ENCODE results near the gene MAP2K1. TPM values are rescaled to one million over a fixed set of nuclear protein-coding genes. Genes with fewer than 3 reads are reported as not detected.
"Not testable (repeated sequence)": the region's sequence is repeated elsewhere in the genome, so short reads cannot be mapped to it uniquely, and the experiment has no call there.

MAP2K1 gene
- total RNA-seq (2021; fragmentation: NEBNext Ultra II Directional; extraction: Animal tissue kit (Norgen Biotek cat#: 25700)), result 10 to 100 TPM; 45.2 to 64.7 (median 49.5) TPM
- long read RNA-seq, transcript MAP2K1-201 (11 exons, 3,410 nt), result major isoform, 11 of 28 reads
- long read RNA-seq, partial matches to known transcripts, result 10 of 28 reads
- long read RNA-seq, other reads (novel, unspliced or antisense), result 7 of 28 reads

DNA sequence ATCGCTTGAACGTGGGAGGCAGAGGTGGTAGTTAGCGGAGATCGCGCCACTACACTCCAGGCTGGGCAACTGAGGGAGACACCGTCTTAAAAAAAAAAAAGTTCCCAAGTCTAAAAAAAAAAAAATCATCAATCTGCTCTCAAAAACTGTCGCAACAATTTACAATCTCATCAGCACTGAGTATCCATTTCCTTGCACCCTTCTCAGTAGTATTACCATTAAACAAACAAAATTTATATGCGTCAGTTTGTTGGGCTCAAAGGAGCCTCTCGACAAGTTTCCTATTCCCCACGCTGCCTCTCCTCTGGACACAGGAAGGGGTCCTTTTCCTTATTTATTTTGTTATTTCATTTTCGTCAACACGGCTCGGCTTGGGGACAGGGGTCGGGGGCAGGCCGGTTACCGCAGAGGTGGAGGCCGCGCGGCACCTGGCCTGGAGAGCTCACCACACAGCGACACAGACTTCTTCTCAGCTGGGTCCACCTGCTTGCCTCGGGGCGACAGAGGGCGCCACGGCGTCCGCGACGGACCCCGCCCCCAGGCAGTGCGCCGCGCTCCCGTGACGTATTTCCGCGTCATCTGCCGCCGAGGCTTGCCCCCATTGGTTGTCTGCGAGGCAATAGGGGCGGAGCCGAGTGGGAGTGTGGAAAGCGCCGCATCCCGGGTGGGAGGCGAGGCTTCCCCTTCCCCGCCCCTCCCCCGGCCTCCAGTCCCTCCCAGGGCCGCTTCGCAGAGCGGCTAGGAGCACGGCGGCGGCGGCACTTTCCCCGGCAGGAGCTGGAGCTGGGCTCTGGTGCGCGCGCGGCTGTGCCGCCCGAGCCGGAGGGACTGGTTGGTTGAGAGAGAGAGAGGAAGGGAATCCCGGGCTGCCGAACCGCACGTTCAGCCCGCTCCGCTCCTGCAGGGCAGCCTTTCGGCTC lies at the start of gene MAP2K1:
TSS of gene MAP2K1 (plus strand) at position 709 of the 920 bp plus-strand sequence. CDS start 436 bp downstream, outside the sequence.
- no peaks in the 10 kb centered on the region for H3K9me3 Mint-ChIP-seq
- H3K27me3 Mint-ChIP-seq (ENCODE audit: insufficient read depth), result no peaks in the 10 kb centered on the region; the same call in 1 of the 2 replicates
- H3K4me1 Mint-ChIP-seq (ENCODE audit: low read depth), result peaks cover 45% of the 10 kb centered on the region
- H3K4me3 Mint-ChIP-seq, result peak within 1 kb of the TSS; percentile 92
- peak within 1 kb of the TSS; percentile 86 for H3K27ac Mint-ChIP-seq
- H3K36me3 Mint-ChIP-seq (ENCODE audit: low read depth), result peaks cover 10% of the 10 kb centered on the region
- DNase-seq, result peak; percentile 95
- peak; percentile 78 for TF ChIP-seq CTCF (IDR thresholded peaks at IDR 0.05)

- H3K9me3 Mint-ChIP-seq, H3K4me3 Mint-ChIP-seq: not testable (repeated sequence)
Measured at GRCh38 chr15:66348530-66348929, 38.2 kb upstream of the MAP2K1 start.

GRCh38 chr15:66356077-66356358 lies 30.7 kb upstream of the MAP2K1 start:
- Mint-ChIP-seq H3K4me3 (peak overlapping the region; percentile 93), H3K4me1 (ENCODE audit: low read depth) (peaks cover 15% of the 10 kb centered on the region), H3K36me3 (ENCODE audit: low read depth) (peaks cover 7% of the 10 kb centered on the region; the same call in 1 of the 2 replicates), H3K9me3 (no peaks in the 10 kb centered on the region), H3K27ac (peak overlapping the region; percentile 91), H3K27me3 (ENCODE audit: insufficient read depth) (0 out of 2 replicates have a peak, but pooled peaks cover 1% of the 10 kb centered on the region)
- no peak for DNase-seq
- TF ChIP-seq CTCF (IDR thresholded peaks at IDR 0.05), result no peak

More at GRCh38 chr15:66348530-66348929, 38.2 kb upstream of the MAP2K1 start:
- DNase-seq; H3K27me3 Mint-ChIP-seq (ENCODE audit: insufficient read depth); H3K4me1 Mint-ChIP-seq (ENCODE audit: low read depth); H3K27ac Mint-ChIP-seq: not testable (repeated sequence)
- peaks cover 11% of the 10 kb centered on the region for H3K36me3 Mint-ChIP-seq (ENCODE audit: low read depth)

GRCh38 chr15:66356359-66357236 lies 30.1 kb upstream of the MAP2K1 start, which contains the start of gene TIPIN:
TSS of gene TIPIN (minus strand) at chr15:66356685. CDS start at chr15:66352947, 3,738 bp downstream.
- Mint-ChIP-seq H3K27ac (peak within 1 kb of the TSS; percentile 91), H3K36me3 (ENCODE audit: low read depth) (peaks cover 7% of the 10 kb centered on the region; the same call in 1 of the 2 replicates), H3K4me1 (ENCODE audit: low read depth) (peaks cover 15% of the 10 kb centered on the region), H3K27me3 (ENCODE audit: insufficient read depth) (0 out of 2 replicates have a peak, but pooled peaks cover 1% of the 10 kb centered on the region), H3K4me3 (peak within 1 kb of the TSS; percentile 93), H3K9me3 (no peaks in the 10 kb centered on the region)
- TF ChIP-seq CTCF (IDR thresholded peaks at IDR 0.05), result no peak
- DNase-seq, result peak; percentile 94

- no peaks in the 10 kb centered on the region for H3K9me3 Mint-ChIP-seq
- H3K36me3 Mint-ChIP-seq (ENCODE audit: low read depth), result no peaks in the 10 kb centered on the region
- H3K27ac Mint-ChIP-seq, result no peak overlapping the region
- H3K27me3 Mint-ChIP-seq (ENCODE audit: insufficient read depth), result peaks cover 1% of the 10 kb centered on the region; the same call in 1 of the 2 replicates
- H3K4me1 Mint-ChIP-seq (ENCODE audit: low read depth), result peaks cover 15% of the 10 kb centered on the region
- TF ChIP-seq CTCF (IDR thresholded peaks at IDR 0.05), result no peak
- no peak overlapping the region for H3K4me3 Mint-ChIP-seq
- DNase-seq, result no peak
Measured at GRCh38 chr15:66359740-66360139, 27.0 kb upstream of the MAP2K1 start.

- H3K4me1 Mint-ChIP-seq (ENCODE audit: low read depth); H3K27me3 Mint-ChIP-seq (ENCODE audit: insufficient read depth); H3K27ac Mint-ChIP-seq; H3K9me3 Mint-ChIP-seq; H3K4me3 Mint-ChIP-seq; H3K36me3 Mint-ChIP-seq (ENCODE audit: low read depth); DNase-seq: not testable (repeated sequence)
Measured at GRCh38 chr15:66361745-66362460, 24.8 kb upstream of the MAP2K1 start.
